Posterior cingulate gyrus (tissue), 11 donors: ENCODE measurements around the gene SRXN1.
"Not testable (repeated sequence)": the region's sequence is repeated elsewhere in the genome, so short reads cannot be mapped to it uniquely, and the experiment has no call there.

ENCODE experiments used
- DNase-seq, 10 donors: peaks; one replicate each; pipeline versions ENCODE4 v3.0.0 to v3.0.0-alpha.2; 2020 to 2021; ENCODE audit warnings: mixed read lengths in 3 of 10
- intact Hi-C: fragments of 100-400 bp; cut with DNase I; formaldehyde crosslinking; loops from one replicate; pipeline ENCODE4 v1.15.1; 2023

SRXN1 gene

DNA sequence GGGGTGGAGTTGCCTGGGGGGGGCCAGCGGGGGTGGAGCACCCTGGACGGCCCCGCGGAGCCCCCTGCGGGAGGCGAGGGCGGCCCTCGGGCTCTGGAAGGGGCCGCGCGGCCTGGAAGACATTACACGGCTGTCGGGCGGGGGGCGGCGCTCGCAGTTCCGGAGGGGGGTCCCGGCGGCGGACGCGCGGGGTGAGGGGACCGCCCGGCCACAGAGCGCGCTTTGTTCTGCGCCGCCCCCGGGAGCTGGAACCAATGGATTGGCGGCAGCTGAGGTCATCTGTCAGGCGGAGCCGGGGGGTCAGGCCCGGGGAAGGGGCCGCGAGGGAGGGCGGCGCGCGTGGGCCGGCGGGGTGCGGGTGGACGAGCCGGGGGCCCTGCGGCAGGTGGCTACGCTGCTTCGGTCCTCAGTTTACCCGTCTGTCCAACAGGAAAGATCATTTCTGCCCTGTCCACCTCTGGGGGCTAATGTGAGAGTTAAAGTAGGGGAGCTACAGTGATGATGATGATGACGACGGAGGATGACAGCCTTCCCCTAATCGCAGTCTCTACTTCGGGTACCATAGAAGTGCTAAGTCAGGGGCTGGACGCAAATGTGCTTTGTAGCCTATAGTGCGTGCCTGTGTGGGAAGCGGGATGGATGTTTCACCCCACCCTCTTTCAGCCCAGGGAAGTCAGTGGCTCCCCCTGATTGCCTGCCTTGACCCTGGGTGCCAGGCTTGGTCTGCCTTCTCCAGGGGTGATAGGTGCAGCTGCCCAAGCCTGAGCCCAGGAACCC, 10.4 kb downstream of the SRXN1 start:
- intact Hi-C loops: loop anchor here (10.0 kb wide), 1 partner anchor 288 kb away; no protein-coding TSS in a partner anchor
- peak in 7 of 10 donors; percentile 33 to 93 (median 65) for DNase-seq

DNA sequence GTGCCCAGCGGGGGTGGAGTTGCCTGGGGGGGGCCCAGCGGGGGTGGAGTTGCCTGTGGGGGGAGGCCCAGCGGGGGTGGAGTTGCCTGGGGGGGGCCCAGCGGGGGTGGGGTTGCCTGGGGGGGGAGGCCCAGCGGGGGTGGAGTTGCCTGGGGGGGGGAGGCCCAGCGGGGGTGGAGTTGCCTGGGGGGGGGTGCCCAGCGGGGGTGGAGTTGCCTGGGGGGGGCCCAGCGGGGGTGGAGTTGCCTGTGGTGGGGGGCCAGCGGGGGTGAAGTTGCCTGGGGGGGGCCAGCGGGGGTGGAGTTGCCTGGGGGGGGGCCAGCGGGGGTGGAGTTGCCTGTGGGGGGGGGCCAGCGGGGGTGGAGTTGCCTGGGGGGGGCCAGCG, 11.0 kb downstream of the SRXN1 start:
- DNase-seq: not testable (repeated sequence)
- intact Hi-C loops: loop anchor here (10.0 kb wide), 1 partner anchor 287 kb away; no protein-coding TSS in a partner anchor

DNA sequence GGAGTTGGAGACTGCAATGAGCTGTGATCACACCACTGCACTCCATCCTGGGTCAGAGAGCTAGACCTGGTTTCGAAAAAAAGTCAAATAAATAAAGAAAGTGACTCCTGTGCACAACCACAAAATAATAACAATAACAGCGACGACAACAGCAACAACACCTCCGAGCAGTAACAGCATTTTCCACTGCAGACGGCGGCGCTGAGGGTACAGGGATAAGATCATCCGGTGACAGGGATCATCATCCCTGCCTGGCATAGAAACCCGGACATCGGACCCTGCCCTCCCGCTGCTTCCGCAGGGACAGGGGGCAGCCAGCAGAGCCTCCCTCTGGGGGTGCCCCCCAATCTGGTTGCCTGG, 11.5 kb downstream of the SRXN1 start:
- intact Hi-C loops: loop anchor here (10.0 kb wide), 1 partner anchor 287 kb away; no protein-coding TSS in a partner anchor
- DNase-seq: no peak

DNA sequence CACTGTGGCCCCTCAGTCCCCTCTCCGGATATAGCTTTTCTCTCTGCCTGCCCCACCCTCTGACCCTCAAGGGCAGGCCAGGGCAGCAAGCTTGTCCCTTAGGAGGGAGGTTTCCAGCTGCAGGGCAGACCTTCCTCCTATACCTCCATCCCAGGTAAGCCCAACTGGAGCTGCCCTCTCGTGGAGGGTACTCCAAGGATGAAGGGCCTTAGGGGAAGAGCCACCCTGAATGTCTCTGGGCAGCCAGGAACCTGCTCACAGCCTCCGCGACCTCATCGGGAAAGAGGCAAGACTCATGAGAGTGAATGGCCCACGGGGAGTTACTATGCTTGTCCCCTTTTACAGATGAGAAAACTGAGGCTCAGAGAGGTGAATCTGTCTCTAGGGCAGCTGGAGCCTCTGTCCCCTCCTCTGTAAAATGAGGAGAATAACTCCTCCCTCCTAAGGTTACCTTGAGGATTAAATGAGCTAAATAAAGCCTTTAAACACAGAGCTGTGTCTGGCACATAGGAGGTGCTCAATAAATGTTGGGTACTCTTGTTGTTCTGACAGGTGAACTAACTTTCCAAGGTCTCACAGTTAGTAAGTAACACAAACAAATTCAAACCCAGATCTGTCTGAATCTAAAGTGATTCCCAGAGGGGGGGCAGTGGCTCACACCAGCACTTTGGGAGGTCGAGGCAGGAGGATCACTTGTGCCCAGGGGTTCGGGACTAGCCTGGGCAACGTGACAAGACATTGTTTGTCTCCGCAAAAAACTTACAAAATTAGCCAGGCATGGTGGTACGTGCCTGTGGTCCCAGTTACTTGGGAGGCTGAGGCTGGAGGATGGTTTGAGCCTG, 12.1 kb downstream of the SRXN1 start:
- intact Hi-C loops: loop anchor here (10.0 kb wide), 1 partner anchor 286 kb away; no protein-coding TSS in a partner anchor
- no peak for DNase-seq

DNA sequence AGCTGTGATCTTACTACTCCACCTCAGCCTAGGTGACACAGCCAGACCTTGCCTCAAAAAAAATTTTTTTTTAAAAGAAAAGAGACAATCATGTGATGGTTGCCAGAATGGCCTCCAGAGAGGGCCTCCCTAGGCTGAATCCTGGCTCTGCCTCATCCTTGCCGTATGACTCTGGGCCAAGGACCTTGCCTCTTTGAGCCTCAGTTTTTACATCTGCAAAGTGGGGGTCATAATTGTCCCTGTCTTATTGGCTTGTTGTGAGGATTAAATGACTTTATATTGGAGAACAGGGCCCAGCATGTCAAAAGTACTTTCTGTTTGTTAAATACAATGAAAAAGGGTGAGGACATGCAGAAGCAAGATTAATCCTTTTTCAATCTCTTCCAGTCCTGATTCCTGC, 14.4 kb downstream of the SRXN1 start:
- intact Hi-C loops: no loop called here
- no peak for DNase-seq

DNA sequence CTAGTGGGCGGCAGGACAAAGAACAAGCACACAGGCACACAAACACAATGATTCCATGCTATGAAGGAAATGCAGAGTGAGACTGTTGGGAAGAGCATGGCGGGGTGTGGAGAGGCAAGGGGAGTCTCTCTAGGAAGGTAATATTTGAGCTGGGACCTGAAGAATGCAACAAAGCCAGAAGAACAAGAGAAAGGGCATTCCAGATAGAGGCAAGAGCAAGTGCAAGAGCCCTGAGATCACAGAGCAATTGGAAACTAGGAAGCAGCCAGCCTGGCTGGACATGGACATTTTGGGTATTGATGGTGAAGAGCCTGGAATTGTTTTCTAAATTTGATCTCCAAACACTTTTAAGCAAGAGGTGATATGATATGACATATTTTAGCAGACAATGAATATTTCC, 15.4 kb downstream of the SRXN1 start:
- intact Hi-C loops: no loop called here
- DNase-seq: no peak

DNA sequence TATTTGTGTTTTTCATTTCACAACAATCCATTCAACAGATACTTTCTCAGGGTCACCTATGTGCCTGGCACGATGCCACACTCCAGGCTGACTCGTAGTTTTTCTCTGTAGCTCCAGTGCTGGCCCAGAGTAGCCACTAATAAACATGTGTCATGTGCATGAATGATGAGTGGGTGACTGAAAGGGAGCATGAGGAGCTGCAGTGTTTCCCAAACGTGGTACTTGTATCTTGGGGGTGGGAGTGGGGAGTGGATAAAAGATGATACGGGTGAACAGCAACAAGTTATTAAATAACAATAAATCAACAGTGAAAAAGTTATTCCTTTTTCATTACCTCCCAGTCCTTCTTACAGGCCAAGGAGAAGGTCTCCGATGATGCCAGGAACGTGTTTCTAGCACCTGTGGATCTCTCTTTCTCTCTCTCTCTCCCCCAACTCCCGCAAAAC, 17.1 kb downstream of the SRXN1 start:
- DNase-seq: no peak
- intact Hi-C loops: no loop called here

DNA sequence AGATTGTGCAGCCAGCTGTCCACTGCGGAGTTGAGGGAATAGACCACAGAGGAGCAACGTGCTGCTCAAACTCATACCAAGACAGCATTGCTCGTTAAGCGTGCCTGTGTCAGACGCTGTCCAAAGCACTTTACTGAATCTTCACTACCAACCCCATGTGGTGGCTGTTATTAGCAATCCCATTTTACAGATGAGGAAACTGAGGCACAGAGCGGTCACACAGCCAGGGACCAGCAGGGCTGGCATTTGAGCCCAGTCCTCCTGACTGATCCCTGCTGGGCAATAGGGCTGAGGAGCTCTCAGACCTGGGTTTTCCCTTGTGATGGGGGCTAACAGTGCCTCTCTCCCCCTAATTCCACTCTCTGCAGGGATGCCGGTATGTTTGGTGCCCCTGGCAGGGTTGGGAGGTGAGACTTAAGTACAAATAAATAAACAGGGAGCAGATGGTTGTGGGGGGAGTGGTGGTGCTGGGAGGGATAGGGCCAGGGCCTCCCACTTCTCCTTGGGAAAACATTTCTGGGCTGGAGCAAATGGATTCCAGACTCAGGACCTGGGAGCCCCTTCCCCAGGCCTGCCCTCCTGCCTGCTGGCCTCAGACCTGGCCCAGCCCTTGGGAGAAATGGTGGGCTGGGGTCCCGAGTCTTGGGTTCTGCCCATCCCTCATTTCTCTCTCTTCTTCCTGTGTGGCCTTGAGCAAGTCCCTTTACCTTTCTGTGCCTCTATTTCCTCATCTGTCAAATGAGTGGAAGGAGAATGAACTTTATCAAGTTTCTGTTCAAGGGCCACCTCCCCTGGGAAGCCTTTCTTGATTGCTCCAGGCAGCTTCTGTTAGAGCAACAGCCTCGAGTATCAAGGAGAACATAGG, 17.7 kb downstream of the SRXN1 start:
- no peak for DNase-seq
- intact Hi-C loops: no loop called here

DNA sequence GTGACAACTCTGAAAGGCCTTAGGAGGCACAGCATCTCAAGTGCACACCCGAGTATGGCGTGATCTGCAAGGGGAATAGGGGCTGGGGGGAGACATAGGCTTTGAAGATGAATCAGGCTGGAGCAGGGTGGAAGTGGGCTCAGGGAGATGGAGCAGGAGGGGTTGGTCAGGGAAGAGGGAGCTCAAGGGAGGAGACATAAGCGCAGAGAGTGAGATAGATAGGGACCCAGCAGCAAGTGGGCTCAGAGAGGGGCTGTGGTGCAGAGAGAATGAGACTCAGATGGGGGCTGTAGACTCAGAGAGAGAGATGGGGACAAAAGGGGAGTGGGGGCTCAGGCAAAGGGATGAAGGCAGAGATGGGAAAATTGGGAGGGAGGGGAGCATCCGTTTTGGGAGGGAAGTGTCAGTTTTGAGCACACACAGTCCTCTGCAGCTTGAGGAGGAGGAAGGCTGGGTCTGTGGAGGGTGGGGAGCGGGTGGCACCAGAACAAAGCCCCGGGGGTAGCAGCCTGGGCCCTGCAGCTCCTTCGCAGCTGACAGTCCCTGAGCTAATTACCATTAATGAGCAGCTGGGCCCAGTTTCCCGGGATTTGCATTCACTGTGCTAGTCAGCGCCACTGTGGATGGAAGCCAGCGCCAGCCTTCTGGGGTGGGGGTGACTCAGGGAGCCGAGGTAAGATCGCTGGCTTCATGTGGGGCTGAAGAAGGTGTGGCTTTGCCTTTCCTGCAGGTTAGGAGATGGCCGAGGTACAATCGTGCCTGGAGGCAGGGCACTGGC, 18.7 kb downstream of the SRXN1 start:
- DNase-seq: peak; percentile 34 to 94 (median 60)
- intact Hi-C loops: no loop called here

DNA sequence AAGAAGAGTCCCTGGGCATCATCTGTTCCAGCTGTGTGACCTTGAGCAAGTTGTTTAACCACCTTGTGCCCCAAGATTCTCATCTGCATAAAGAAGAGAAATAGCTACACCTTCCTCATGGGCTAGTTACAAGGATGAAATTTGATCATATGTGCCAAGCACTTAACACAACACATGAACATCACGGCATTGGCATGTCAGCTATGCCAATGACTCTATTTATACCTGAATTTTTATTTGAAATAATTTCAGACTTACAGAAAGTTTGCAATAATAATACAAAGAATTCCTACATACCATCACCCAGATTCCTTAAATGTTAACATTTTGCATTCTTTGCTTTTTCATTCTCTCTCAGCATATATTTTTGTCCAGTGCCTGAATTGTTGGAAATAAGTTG, 21.9 kb downstream of the SRXN1 start:
- DNase-seq: no peak
- intact Hi-C loops: no loop called here

DNA sequence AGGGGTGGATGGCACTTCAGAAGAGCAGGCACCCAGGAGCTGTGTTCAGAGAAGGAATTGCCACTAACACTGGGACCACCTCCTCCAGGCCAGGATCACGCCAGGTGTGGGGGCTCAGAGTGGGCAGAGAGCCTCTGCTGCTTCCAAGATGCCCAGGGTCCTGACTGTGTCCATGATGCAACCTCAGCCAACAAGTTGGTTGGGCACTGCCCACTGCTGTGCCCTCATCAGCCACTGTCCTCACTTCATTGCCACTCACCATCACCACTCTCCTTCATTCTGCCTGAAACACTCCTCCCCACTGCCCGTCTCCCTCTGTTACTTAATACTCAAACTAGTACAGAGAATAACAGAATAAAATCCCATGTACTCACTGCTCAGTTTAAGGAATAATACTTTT, 26.4 kb downstream of the SRXN1 start:
- DNase-seq: no peak
- intact Hi-C loops: no loop called here

DNA sequence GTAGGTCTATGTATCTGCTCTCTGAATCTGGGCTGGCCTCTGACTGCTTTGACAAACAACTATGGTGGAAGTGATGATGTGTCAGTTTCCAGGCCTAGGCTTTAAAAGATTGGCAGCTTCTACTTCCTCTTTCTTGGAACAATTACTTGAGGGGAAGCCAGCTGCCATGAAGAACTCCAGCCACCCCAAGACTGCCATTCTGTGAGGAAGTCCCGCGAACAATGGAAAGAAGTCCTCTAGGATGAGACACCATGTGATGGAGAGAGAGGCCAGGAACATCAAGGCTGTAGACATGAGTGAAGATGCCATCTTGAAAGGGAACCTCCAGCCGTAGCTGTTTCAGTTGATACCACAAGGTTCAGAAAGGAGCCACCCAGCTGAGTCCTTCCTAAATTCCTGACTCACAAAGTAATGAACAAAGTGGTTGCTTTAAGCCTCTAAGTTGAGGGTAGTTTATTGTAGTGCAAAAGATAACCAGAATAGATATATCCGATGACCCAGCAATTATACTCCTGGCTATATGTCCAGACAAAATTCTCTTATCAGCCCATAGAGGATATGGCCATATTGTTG, 27.6 kb downstream of the SRXN1 start:
- intact Hi-C loops: no loop called here
- DNase-seq: no peak

DNA sequence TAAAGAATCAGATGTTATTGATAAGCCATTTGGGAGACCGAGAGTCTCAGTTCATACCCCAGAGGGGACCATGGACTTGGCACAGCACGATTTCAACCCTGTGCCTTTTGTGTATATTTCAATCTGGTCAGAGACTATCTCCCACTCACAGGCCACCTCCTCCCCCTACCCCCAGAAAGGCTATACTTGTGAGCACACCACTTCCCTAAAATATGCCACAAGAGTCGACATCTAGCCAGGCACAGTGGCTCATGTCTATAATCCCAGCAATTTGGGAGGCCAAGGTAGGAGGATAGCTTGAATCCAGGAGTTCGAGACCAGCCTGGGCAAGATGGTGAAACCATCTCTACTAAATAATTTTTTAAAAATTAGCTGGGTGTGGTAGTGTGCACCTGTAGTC, 29.3 kb downstream of the SRXN1 start:
- intact Hi-C loops: no loop called here
- DNase-seq: no peak

DNA sequence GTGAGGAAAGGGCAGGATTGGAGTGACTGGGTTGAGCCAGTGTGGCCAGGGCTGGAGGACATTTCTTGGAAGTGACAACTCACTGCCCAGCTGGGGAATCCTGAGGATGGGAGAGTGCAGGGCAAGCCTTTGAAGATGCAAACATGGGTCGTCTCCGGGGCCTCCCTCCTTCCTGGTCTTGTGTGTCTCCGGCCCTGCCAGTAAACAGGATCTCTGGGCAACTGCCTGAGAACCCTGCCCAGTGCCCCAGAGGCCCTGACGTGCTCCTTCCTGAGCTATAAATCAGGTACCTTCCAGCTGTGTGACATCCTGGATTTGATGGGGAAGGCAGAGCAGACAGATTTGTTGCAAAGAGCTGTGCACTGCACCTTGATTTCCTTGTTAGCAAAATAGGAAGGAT, 30.0 kb downstream of the SRXN1 start:
- intact Hi-C loops: no loop called here
- DNase-seq: no peak

DNA sequence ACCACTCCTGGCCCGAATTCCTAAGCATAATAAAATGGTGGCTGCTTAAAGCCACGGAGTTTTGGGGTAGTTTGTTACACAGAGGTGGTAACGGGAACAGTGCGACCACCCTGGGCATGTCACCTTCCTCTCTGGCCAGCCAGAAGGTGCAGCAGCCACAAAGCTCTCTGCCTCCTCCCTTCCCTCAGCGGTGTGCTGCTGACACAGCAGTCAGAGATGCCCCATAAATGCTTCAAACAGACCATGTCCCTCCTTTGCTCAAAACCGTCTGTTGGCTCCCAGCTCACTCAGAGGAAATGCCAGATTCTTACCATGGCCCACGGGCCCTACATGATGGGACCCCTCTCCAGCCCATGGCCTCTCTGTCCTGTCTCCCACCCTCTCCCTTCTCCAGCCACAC, 30.8 kb downstream of the SRXN1 start:
- peak in 2 of 10 donors; percentile 12 to 43 for DNase-seq

DNA sequence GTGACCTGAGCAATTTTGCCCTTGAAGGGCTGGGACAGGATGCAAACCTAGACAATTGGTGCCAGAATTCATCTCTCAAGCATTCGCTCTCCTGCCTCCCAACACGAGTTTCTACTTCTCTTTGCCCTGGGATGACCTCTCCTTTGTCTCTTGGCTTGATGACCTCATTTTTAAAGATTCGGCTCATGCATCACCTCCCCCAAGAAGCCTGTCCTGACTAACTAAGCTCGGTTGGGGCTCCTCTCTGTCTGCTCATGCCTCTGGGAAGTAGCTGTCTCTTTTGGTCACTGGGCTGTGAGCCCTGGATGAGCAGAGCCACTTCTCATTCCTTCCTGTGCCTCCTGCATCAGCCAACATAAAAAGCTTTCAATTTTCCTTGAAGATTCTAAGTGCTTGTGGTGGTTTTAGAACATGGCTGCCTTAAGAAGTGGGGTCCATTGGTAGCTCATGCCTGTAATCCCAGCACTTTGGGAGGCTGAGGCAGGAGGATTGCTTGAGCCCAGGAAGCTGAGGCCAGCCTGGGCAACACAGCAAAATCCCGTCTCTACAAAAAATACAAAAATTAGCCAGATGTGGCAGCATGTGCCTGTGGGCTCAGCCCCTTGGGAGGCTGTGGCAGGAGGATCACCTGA, 31.8 kb downstream of the SRXN1 start:
- peak in 1 of 10 donors; percentile 18 for DNase-seq
- intact Hi-C loops: no loop called here

More for the DNA sequence above, 30.8 kb downstream of the SRXN1 start:
- intact Hi-C loops: no loop called here

DNA sequence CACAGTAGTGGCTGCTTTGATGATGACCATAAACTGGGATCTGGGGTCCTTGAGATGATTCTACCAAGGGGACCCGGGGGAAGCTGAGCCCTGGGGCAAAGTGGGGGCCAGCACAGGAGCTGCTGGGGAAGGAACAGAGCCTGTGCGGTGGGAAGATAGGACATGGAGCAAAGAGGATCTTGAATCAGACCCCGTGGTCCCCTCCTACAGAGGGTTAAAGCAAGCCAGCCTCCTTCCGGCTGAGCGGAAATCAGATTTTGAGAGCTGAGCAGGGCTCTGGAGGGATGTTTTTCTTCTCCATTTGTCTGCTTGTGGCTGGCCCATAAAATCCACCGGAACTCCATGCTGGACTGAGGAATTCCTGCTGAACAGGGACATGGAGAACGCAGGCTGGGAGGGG, 32.8 kb downstream of the SRXN1 start:
- DNase-seq: peak in 2 of 10 donors; percentile 3 to 14
- intact Hi-C loops: no loop called here

DNA sequence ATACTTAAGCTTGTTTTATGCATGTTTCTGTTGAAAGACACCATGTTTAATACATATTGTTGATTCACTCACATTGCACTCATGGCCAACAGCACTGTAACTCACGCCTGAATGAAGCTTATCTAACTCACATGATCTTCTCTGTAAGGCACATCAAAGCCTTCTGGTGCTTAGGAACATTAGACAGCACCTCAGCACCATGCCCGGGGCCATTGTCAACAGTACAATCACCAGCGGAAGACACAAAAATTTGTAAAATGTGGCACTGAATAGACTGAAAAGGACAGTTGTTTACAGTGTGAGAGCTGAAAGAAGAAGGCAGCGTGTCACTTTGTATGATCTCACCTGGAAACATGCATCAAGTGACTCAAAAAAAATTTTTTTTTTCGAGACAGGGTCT, 34.0 kb downstream of the SRXN1 start:
- DNase-seq: peak in 1 of 10 donors; percentile 20
- intact Hi-C loops: no loop called here
